ENCODE measurements around the gene CACNG1.

DNA sequence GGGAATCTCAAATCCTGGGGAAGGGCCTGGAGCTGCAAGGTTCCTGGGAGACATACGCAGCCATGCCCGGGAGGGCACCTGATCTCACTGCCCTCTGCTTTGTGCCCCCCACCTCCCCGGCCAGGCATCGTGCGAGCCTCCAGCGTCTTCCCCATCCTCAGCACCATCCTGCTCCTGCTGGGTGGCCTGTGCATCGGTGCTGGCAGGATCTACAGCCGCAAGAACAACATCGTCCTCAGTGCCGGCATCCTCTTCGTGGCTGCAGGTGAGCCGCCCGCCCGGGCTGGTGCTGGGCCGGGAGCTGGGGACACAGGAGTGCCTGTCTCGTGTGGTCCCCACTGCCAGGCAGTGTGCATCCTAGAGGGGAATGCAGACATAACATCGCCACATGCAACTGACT is 19.6 kb upstream of the CACNG1 start:
- TF ChIP-seq, protein P1, sequence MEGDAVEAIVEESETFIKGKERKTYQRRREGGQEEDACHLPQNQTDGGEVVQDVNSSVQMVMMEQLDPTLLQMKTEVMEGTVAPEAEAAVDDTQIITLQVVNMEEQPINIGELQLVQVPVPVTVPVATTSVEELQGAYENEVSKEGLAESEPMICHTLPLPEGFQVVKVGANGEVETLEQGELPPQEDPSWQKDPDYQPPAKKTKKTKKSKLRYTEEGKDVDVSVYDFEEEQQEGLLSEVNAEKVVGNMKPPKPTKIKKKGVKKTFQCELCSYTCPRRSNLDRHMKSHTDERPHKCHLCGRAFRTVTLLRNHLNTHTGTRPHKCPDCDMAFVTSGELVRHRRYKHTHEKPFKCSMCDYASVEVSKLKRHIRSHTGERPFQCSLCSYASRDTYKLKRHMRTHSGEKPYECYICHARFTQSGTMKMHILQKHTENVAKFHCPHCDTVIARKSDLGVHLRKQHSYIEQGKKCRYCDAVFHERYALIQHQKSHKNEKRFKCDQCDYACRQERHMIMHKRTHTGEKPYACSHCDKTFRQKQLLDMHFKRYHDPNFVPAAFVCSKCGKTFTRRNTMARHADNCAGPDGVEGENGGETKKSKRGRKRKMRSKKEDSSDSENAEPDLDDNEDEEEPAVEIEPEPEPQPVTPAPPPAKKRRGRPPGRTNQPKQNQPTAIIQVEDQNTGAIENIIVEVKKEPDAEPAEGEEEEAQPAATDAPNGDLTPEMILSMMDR (IDR thresholded peaks at IDR 0.05; ENCODE audit: poor library complexity): no peak
- no peak for TF ChIP-seq EZH2 (IDR thresholded peaks at IDR 0.05; ENCODE audit: borderline replicate concordance)
- no peak for TF ChIP-seq EZH2phosphoT487 (IDR thresholded peaks at IDR 0.05; ENCODE audit: low read depth, severe bottlenecking, unreplicated experiment)

Measured in hepatocyte (in vitro differentiated cells).